ENCODE measurements around the gene IL36G. TPM values are rescaled to one million over a fixed set of nuclear protein-coding genes. Genes with fewer than 3 reads are reported as not detected.
A peak's percentile ranks its signal among the peaks of the same experiment; 100 is the strongest.

The IL36G gene
- total and polyA plus RNA-seq, 2 experiments from 2014 or later: 0.30 TPM; not detected in 1

DNA sequence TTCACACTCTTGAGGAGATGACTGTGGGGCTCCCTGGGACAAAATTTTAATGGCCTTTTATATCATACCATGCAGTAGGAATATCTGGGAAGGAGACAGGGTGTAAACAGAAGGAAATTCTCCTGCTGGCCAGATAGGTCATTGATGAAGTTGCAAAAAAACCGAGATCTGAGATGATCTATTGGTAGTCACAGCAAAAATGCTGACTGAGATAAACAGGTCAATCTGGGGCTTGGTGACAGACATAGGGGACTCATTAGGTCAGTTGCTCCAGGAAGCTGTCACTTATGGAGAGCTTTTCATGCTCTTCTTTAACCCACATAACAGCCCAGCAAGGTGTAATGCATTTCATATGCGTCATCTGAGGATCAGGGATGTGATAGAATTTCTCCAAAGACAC is 24.9 kb downstream of the IL36G start:
- Histone ChIP-seq H3K27me3 (no peaks in the 10 kb centered on the region), H3K4me3 (no peak overlapping the region), H3K27ac (no peak overlapping the region), H3K4me1 (ENCODE audit: low read depth) (no peaks in the 10 kb centered on the region), H3K36me3 (no peaks in the 10 kb centered on the region), H3K9me3 (ENCODE audit: low read depth) (no peaks in the 10 kb centered on the region)
- DNase-seq (ENCODE audit: low read depth in 1 of 2, low spot score in 1 of 2): no peak
- TF ChIP-seq, protein P1, sequence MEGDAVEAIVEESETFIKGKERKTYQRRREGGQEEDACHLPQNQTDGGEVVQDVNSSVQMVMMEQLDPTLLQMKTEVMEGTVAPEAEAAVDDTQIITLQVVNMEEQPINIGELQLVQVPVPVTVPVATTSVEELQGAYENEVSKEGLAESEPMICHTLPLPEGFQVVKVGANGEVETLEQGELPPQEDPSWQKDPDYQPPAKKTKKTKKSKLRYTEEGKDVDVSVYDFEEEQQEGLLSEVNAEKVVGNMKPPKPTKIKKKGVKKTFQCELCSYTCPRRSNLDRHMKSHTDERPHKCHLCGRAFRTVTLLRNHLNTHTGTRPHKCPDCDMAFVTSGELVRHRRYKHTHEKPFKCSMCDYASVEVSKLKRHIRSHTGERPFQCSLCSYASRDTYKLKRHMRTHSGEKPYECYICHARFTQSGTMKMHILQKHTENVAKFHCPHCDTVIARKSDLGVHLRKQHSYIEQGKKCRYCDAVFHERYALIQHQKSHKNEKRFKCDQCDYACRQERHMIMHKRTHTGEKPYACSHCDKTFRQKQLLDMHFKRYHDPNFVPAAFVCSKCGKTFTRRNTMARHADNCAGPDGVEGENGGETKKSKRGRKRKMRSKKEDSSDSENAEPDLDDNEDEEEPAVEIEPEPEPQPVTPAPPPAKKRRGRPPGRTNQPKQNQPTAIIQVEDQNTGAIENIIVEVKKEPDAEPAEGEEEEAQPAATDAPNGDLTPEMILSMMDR (IDR thresholded peaks at IDR 0.05; ENCODE audit: low read depth, low read length): no peak

GRCh38 chr2:113005030-113005509 is 27.3 kb downstream of the IL36G start, which contains the start of gene IL36A:
IL36A (plus strand) TSS chr2:113005459; CDS start chr2:113005872, 413 bp downstream.
- TF ChIP-seq, protein P1 (IDR thresholded peaks at IDR 0.05; ENCODE audit: low read depth, low read length): no peak
- no peak within 1 kb of the TSS for H3K4me3 ChIP-seq
- no peaks in the 10 kb centered on the region for H3K27me3 ChIP-seq

GRCh38 chr2:113007250-113007649 is 29.4 kb downstream of the IL36G start:
- Histone ChIP-seq H3K4me3 (no peak overlapping the region), H3K9me3 (ENCODE audit: low read depth) (no peaks in the 10 kb centered on the region), H3K27ac (no peak overlapping the region), H3K36me3 (no peaks in the 10 kb centered on the region), H3K4me1 (ENCODE audit: low read depth) (no peaks in the 10 kb centered on the region), H3K27me3 (no peaks in the 10 kb centered on the region)
- TF ChIP-seq, protein P1 (IDR thresholded peaks at IDR 0.05; ENCODE audit: low read depth, low read length): no peak
- DNase-seq (ENCODE audit: low read depth in 1 of 2, low spot score in 1 of 2): no peak

More at GRCh38 chr2:113005030-113005509, 27.3 kb downstream of the IL36G start, which contains the start of gene IL36A:
- peak in 1 of 2 donors; percentile 7 for DNase-seq (ENCODE audit: low read depth in 1 of 2, low spot score in 1 of 2)
- Histone ChIP-seq H3K27ac (no peak within 1 kb of the TSS), H3K9me3 (ENCODE audit: low read depth) (no peaks in the 10 kb centered on the region), H3K36me3 (no peaks in the 10 kb centered on the region), H3K4me1 (ENCODE audit: low read depth) (no peaks in the 10 kb centered on the region)

GRCh38 chr2:113009622-113010021 is 31.8 kb downstream of the IL36G start:
- DNase-seq (ENCODE audit: low read depth in 1 of 2, low spot score in 1 of 2): no peak
- Histone ChIP-seq H3K27me3 (no peaks in the 10 kb centered on the region), H3K9me3 (ENCODE audit: low read depth) (no peaks in the 10 kb centered on the region), H3K36me3 (no peaks in the 10 kb centered on the region), H3K4me3 (no peak overlapping the region), H3K4me1 (ENCODE audit: low read depth) (no peaks in the 10 kb centered on the region), H3K27ac (no peak overlapping the region)
- TF ChIP-seq, protein P1 (IDR thresholded peaks at IDR 0.05; ENCODE audit: low read depth, low read length): no peak

DNA sequence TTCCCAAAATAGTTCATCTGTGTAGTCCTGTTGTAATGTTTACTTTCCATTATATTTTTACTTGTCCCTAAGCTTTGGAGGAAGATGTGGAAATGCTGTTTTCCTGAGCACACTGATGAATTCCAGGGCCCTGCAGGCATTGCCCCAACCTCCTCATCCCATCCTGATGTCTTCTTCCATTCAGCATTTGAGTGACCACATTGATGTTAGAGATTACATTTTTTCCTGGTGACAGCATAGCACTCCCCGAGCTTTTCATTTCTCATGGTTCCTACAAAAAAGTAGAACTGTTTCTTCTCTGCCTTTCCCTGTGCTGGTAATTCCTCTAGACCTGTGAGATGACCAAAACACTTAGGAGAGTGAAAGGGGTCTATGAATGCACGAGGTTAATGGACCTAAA is 32.3 kb downstream of the IL36G start:
- TF ChIP-seq, protein P1 (IDR thresholded peaks at IDR 0.05; ENCODE audit: low read depth, low read length): no peak
- Histone ChIP-seq H3K4me3 (no peak overlapping the region), H3K27me3 (no peaks in the 10 kb centered on the region), H3K9me3 (ENCODE audit: low read depth) (no peaks in the 10 kb centered on the region), H3K27ac (no peak overlapping the region), H3K4me1 (ENCODE audit: low read depth) (no peaks in the 10 kb centered on the region), H3K36me3 (no peaks in the 10 kb centered on the region)
- DNase-seq (ENCODE audit: low read depth in 1 of 2, low spot score in 1 of 2): peak in 1 of 2 donors; percentile 2
